Fibroblast of skin of back (primary cell): ENCODE results near the gene DPYD.

Source experiments
- DNase-seq: peaks from one replicate; pipeline ENCODE4 v3.0.0-alpha.2; 2013

DPYD gene

GRCh38 chr1:97685360-97685759 lies 235.5 kb downstream of the DPYD start:
- DNase-seq: no peak

GRCh38 chr1:97680894-97681293 lies 239.9 kb downstream of the DPYD start:
- DNase-seq: no peak

GRCh38 chr1:97680470-97680869 lies 240.4 kb downstream of the DPYD start:
- no peak for DNase-seq

GRCh38 chr1:97677702-97678101 lies 243.1 kb downstream of the DPYD start:
- no peak for DNase-seq

- DNase-seq: no peak
Measured at GRCh38 chr1:97674517-97674916, 246.3 kb downstream of the DPYD start.

GRCh38 chr1:97668945-97669344 lies 251.9 kb downstream of the DPYD start:
- DNase-seq: peak; percentile 41

- no peak for DNase-seq
Measured at GRCh38 chr1:97660431-97661105, 260.3 kb downstream of the DPYD start.

GRCh38 chr1:97654876-97655585 lies 265.8 kb downstream of the DPYD start:
- DNase-seq: no peak

GRCh38 chr1:97651250-97651649 lies 269.6 kb downstream of the DPYD start:
- DNase-seq: no peak

- no peak for DNase-seq
Measured at GRCh38 chr1:97649591-97649990, 271.2 kb downstream of the DPYD start.

- DNase-seq: peak; percentile 60
Measured at GRCh38 chr1:97647776-97648175, 273.1 kb downstream of the DPYD start.

- DNase-seq: no peak
Measured at GRCh38 chr1:97646071-97646470, 274.8 kb downstream of the DPYD start.

GRCh38 chr1:97640677-97641076 lies 280.2 kb downstream of the DPYD start:
- peak; percentile 18 for DNase-seq

- DNase-seq: no peak
Measured at GRCh38 chr1:97636941-97637340, 283.9 kb downstream of the DPYD start.

- no peak for DNase-seq
Measured at GRCh38 chr1:97634758-97635157, 286.1 kb downstream of the DPYD start.

GRCh38 chr1:97632776-97633175 lies 288.1 kb downstream of the DPYD start:
- no peak for DNase-seq

GRCh38 chr1:97632075-97632474 lies 288.8 kb downstream of the DPYD start:
- peak; percentile 63 for DNase-seq

- no peak for DNase-seq
Measured at GRCh38 chr1:97630948-97631347, 289.9 kb downstream of the DPYD start.

- DNase-seq: no peak
Measured at GRCh38 chr1:97630281-97630680, 290.6 kb downstream of the DPYD start.

GRCh38 chr1:97623220-97623619 lies 297.6 kb downstream of the DPYD start:
- no peak for DNase-seq

GRCh38 chr1:97621955-97622354 lies 298.9 kb downstream of the DPYD start:
- no peak for DNase-seq

- DNase-seq: no peak
Measured at GRCh38 chr1:97619706-97620105, 301.1 kb downstream of the DPYD start.

GRCh38 chr1:97610748-97611147 lies 310.1 kb downstream of the DPYD start:
- DNase-seq: no peak

GRCh38 chr1:97610102-97610501 lies 310.7 kb downstream of the DPYD start:
- DNase-seq: no peak
